H1 (cell line): ENCODE data around the gene CD81. TPM values are rescaled to one million over a fixed set of nuclear protein-coding genes. Genes with fewer than 3 reads are reported as not detected.

ENCODE experiments used
- ASH2L ChIP-seq: fragments of 200-600, 300-600 bp; sonication (generic); IDR thresholded peaks from one replicate; pipeline ENCODE4 v1.7.1; 2017; ENCODE audit warnings: low read length
- CTCF ChIP-seq, 3 experiments: IDR thresholded peaks; 1 replicate in 2 of 3; 2 replicates in 1 of 3; pipeline versions ENCODE4 v1.5.1 to v1.6.1; 2011; ENCODE audit warnings: low read length in 3 of 3, mild to moderate bottlenecking in 3 of 3, inconsistent platforms in 2 of 3, low read depth in 1 of 3, moderate library complexity in 1 of 3; ENCODE audit not compliant: insufficient read depth in 1 of 3; ENCODE audit errors: control extremely low read depth in 1 of 3
- polyA plus RNA-seq, 7 experiments: library from polyadenylated mRNA; depleted of rRNA in 3 of 7; stranded (reverse) in 5 of 7; unstranded in 2 of 7; fragments of >200 nt in 5 of 7; fragments of 200-250 nt in 2 of 7; gene quantifications; 1 replicate in 5 of 7; 2 replicates in 1 of 7; 4 replicates in 1 of 7; pipeline versions ENCODE4 v1.2.1 to v1.2.3, GENCODE V29; 2011 to 2013; ENCODE audit warnings: missing spikeins in 2 of 7, mixed read lengths in 2 of 7
- total RNA-seq: library from RNA; stranded (reverse); fragmentation: NEBNext Ultra II Directional; extraction: Animal tissue kit (Norgen Biotek cat#: 25700); gene quantifications from 2 replicates; pipeline ENCODE4 v1.2.1, GENCODE V29; 2021

The CD81 gene
- total and polyA plus RNA-seq, 2 of the 8 experiments (the other 6 are each of a cell fraction or from before 2014, with no cell fraction given) = 238 to 309 TPM

GRCh38 chr11:2367266-2368160 lies 9.6 kb upstream of the CD81 start (continued):
- TF ChIP-seq CTCF (IDR thresholded peaks at IDR 0.05; ENCODE audit: control extremely low read depth in 1 of 3, insufficient read depth in 1 of 3, low read depth in 1 of 3, low read length in 3 of 3) = no peak
- TF ChIP-seq ASH2L = no peak
